Naive thymus-derived CD4-positive, alpha-beta T cell (primary cell): ENCODE measurements around the gene TRA2A. TPM values are rescaled to one million over a fixed set of nuclear protein-coding genes. Genes with fewer than 3 reads are reported as not detected.
"Not testable (repeated sequence)": the region's sequence is repeated elsewhere in the genome, so short reads cannot be mapped to it uniquely, and the experiment has no call there.

Experiments used
- ATAC-seq: fragments of 150-1000 bp; cut with Tn5 transposase; 2 replicates; pipeline ENCODE4 v1.10.0; 2021; ENCODE audit warnings: mild to moderate bottlenecking, moderate library complexity
- CTCF ChIA-PET: fragments of 350-600 bp; sonication (Branson Sonifier 250); formaldehyde crosslinking; loops from one replicate; lab custom pipeline; 2021; ENCODE audit warnings: antibody characterized with exemption; lab: Charles Lee
- POLR2A ChIA-PET: fragments of 350-600 bp; sonication (Branson Sonifier 250); formaldehyde crosslinking; loops from one replicate; lab custom pipeline; 2021; ENCODE audit warnings: antibody characterized with exemption, inconsistent platforms; lab: Charles Lee
- DNase-seq, 9 donors: peaks; one replicate each; pipeline versions ENCODE4 v3.0.0 to v3.0.0-alpha.2; 2020 to 2022; ENCODE audit warnings: mixed read lengths in 1 of 9
- H3K27ac ChIP-seq: one replicate; pipeline ENCODE4 v1.7.0; 2013; ENCODE audit warnings: mild to moderate bottlenecking, low read depth, low read length, moderate library complexity
- H3K27me3 ChIP-seq, 2 donors: one replicate each; pipeline ENCODE4 v1.7.0; 2013; ENCODE audit warnings: low read length in 2 of 2, mild to moderate bottlenecking in 2 of 2, moderate library complexity in 2 of 2; ENCODE audit not compliant: control insufficient read depth in 2 of 2, insufficient read depth in 2 of 2
- H3K36me3 ChIP-seq, 3 experiments: 1 replicate in 2 of 3; 2 replicates in 1 of 3; pipeline ENCODE4 v1.7.0; 2013; ENCODE audit warnings: low read length in 3 of 3, mild to moderate bottlenecking in 3 of 3, moderate library complexity in 1 of 3; ENCODE audit not compliant: insufficient read depth in 3 of 3, control insufficient read depth in 2 of 3
- H3K4me1 ChIP-seq, 2 donors: one replicate each; pipeline ENCODE4 v1.7.0; 2013; ENCODE audit warnings: low read length in 2 of 2, mild to moderate bottlenecking in 2 of 2, moderate library complexity in 1 of 2; ENCODE audit not compliant: control insufficient read depth in 2 of 2, insufficient read depth in 2 of 2
- H3K4me3 ChIP-seq: 2 replicates; pipeline ENCODE4 v1.7.0; 2013; ENCODE audit warnings: mild to moderate bottlenecking, low read length
- H3K9me3 ChIP-seq, 3 experiments: 1 replicate in 2 of 3; 2 replicates in 1 of 3; pipeline ENCODE4 v1.7.0; 2013; ENCODE audit warnings: low read length in 3 of 3; ENCODE audit not compliant: control insufficient read depth in 2 of 3
- H3K27ac Mint-ChIP-seq, 9 donors: one replicate each; pipeline ENCODE4 v1.8.0; 2020 to 2022; ENCODE audit warnings: mixed read lengths in 9 of 9, mild to moderate bottlenecking in 8 of 9, moderate library complexity in 5 of 9, inconsistent platforms in 2 of 9
- H3K27me3 Mint-ChIP-seq, 5 donors: one replicate each; pipeline ENCODE4 v1.8.0; 2021 to 2022; ENCODE audit warnings: mixed read lengths in 5 of 5, mild to moderate bottlenecking in 1 of 5
- H3K36me3 Mint-ChIP-seq, 5 donors: one replicate each; pipeline ENCODE4 v1.8.0; 2020 to 2022; ENCODE audit warnings: mixed read lengths in 5 of 5, mild to moderate bottlenecking in 3 of 5, inconsistent platforms in 1 of 5
- H3K4me1 Mint-ChIP-seq, 7 donors: one replicate each; pipeline ENCODE4 v1.8.0; 2020 to 2022; ENCODE audit warnings: mixed read lengths in 7 of 7, mild to moderate bottlenecking in 3 of 7, inconsistent platforms in 1 of 7
- H3K4me3 Mint-ChIP-seq, 10 donors: one replicate each; pipeline ENCODE4 v1.8.0; 2020 to 2022; ENCODE audit warnings: mild to moderate bottlenecking in 10 of 10, mixed read lengths in 10 of 10, moderate library complexity in 6 of 10, inconsistent platforms in 2 of 10
- H3K9me3 Mint-ChIP-seq, 11 donors: one replicate each; pipeline ENCODE4 v1.8.0; 2020 to 2022; ENCODE audit warnings: mixed read lengths in 11 of 11, mild to moderate bottlenecking in 4 of 11, inconsistent platforms in 1 of 11, moderate library complexity in 1 of 11
- intact Hi-C, 2 donors: fragments of 100-400 bp; cut with micrococcal nuclease; formaldehyde crosslinking; loops; one replicate each; pipeline ENCODE4 v1.15.1; 2023
- polyA plus RNA-seq, 2 donors: library from polyadenylated mRNA; unstranded; fragments of 300-500 nt; fragmentation: Illumina TruSeq; gene quantifications; one replicate each; pipeline ENCODE4 v1.2.3, GENCODE V29; 2021
- total RNA-seq, 6 experiments: library from RNA in 5 of 6; stranded (reverse) in 5 of 6; gene quantifications; 1 replicate in 5 of 6; 2 replicates in 1 of 6; pipeline ENCODE4 v1.2.3 and lab custom pipeline; 2021 to 2026

The TRA2A gene
- total and polyA plus RNA-seq, 7 experiments from 2014 or later, result 34.0 to 263 (median 155) TPM

DNA sequence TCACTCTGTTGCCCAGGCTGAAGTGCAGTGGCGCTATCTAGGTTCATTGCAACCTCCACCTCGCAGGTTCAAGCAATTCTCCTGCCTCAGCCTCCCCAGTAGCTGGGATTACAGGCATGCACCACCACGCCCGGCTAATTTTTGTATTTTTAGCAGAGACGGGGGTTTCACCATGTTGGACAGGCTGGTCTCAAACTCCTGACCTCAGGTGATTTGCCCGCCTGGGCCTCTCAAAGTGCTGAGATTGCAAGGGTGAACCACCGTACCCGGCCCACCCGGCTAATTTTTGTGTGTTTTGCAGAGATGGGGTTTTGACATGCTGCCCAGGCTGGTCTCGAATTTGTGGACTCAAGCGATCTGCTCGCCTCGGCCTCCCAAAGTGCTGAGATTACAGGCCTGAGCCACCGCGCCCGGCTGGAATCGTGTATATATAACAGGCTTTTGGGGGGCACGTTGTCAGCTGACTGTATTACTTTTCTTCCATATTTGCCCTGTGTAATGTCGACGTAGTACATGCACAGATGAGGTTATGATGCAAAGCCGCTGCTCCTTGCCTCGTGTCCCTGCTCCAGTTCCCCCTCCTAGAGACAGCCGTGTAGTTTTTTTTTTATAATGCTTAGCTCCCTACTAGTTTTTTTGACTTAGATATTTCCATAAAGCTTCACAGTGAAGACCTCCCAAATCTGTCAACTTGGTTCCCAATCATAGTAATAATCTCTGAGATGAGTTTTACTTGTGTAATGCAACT is 883 bp upstream of the TRA2A start:
- Histone ChIP-seq H3K4me3 (peak overlapping the region; percentile 80), H3K27ac (peak overlapping the region; percentile 93), H3K4me1 (peaks cover 23 to 25% of the 10 kb centered on the region in 2 donors), H3K9me3 (no peaks in the 10 kb centered on the region), H3K27me3 (no peaks in the 10 kb centered on the region), H3K36me3 (peaks cover 0 to 10% (median 0%) of the 10 kb centered on the region in 3 experiments)
- H3K4me3 Mint-ChIP-seq, result peak overlapping the region; percentile 89 to 100 (median 99)
- H3K27me3 Mint-ChIP-seq, result no peaks in the 10 kb centered on the region
- H3K9me3 Mint-ChIP-seq, result no peaks in the 10 kb centered on the region
- peaks cover 0 to 9% (median 3%) of the 10 kb centered on the region in 5 donors for H3K36me3 Mint-ChIP-seq
- H3K27ac Mint-ChIP-seq, result peak overlapping the region; percentile 98 to 100 (median 100)
- H3K4me1 Mint-ChIP-seq, result peaks cover 24 to 43% (median 38%) of the 10 kb centered on the region in 7 donors
- DNase-seq, result no peak
- POLR2A ChIA-PET, result interaction anchor here (0.6 to 4.9 kb wide), 6 partner anchors 7 to 1041 kb away, joined by 3 to 52 read pairs (median 5); no protein-coding TSS in a partner anchor
- intact Hi-C loops, result loop anchor here (1.0 to 10.0 kb wide), 16 partner anchors 15 to 1642 kb away; partner anchors contain the start of genes CCDC126 (in 2 of the 2), CYCS (in 1 of the 2), HYCC1 (in 1 of the 2) and MALSU1 (in 1 of the 2)
- no peak for ATAC-seq
- CTCF ChIA-PET, result interaction anchor here (1.0 to 4.0 kb wide), 2 partner anchors 13 to 235 kb away, joined by 3 to 17 read pairs; no protein-coding TSS in a partner anchor

DNA sequence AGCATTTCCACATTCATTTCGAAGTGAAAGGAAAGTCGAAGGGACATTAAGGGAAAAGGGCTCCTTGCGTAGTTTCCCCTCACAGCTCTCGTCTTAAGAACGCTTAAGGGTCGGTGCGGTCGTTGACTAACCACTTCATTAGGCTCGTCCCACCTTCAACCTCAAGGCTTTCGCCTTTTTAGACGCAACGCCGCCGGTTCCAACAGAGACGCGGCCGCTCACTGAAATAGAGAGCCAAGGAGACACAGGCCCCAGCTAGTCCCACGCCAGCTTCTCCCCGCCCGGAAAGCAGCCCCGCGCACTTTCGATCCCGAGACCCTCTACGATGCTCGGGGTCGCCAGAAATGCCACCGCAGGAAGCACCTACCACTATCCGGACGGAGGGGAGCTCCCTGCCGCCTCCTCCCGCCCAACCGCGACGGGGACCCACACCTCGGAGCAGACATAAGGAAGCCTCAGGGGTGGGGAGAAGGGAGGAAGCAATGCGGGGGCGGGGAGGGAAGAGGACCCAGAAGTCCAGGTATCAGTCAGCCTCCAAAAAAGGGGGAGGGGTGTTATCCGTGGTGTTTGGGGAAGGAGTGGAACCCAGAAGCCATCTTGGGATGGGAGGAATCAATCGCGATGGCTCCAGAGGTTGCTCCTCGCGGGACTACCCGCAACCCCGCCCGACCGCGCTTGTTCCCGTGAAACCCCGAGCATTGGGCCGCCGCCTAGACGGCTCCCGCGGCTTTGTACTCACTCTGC is 559 bp downstream of the TRA2A start:
- Histone ChIP-seq H3K36me3 (peaks cover 0 to 10% (median 0%) of the 10 kb centered on the region in 3 experiments), H3K9me3 (no peaks in the 10 kb centered on the region), H3K4me1 (peaks cover 30 to 38% of the 10 kb centered on the region in 2 donors), H3K27ac (peak overlapping the region; percentile 93), H3K4me3 (peak overlapping the region; percentile 80), H3K27me3 (no peaks in the 10 kb centered on the region)
- DNase-seq, result peak in 5 of 9 donors; percentile 34 to 70 (median 48)
- Mint-ChIP-seq H3K4me1 (peaks cover 30 to 58% (median 53%) of the 10 kb centered on the region in 7 donors), H3K27me3 (no peaks in the 10 kb centered on the region), H3K9me3 (no peaks in the 10 kb centered on the region), H3K4me3 (peak overlapping the region; percentile 89 to 100 (median 99)), H3K27ac (peak overlapping the region; percentile 98 to 100 (median 100)), H3K36me3 (peaks cover 0 to 9% (median 3%) of the 10 kb centered on the region in 5 donors)
- ChIA-PET POLR2A (interaction anchor here (0.6 to 4.9 kb wide), 11 partner anchors 9 to 1072 kb away, joined by 3 to 52 read pairs (median 4); partner anchors contain the start of gene MALSU1), CTCF (interaction anchor here (0.8 to 1.5 kb wide), 3 partner anchors 9 to 49 kb away, joined by 3 to 10 read pairs (median 4); no protein-coding TSS in a partner anchor)
- intact Hi-C loops, result loop anchor here (1.0 to 10.0 kb wide), 18 partner anchors 8 to 1644 kb away; partner anchors contain the start of genes KLHL7 (in 2 of the 2), CCDC126 (in 1 of the 2), CYCS (in 1 of the 2) and FAM221A (in 1 of the 2)
- ATAC-seq, result peak; percentile 39

DNA sequence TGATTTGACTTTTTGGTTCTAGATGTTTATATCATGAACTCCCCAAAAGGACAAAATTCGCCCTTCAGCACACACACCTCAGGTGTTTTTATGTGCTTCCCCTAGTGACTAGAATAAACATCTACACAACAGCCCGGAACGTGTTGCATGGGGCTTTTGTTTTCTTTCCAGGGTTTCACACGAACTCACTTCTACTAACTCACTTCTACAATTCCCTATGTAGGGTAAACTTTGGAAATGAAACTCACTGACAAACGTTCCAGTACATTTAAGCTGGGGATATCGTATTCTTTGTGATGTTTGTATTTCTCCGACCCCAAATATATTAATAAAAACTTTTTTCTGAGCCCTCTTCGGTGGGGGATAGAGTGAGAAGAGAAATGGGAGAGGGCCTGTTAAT is 1.4 kb downstream of the TRA2A start:
- Mint-ChIP-seq H3K27me3 (no peaks in the 10 kb centered on the region), H3K9me3 (no peaks in the 10 kb centered on the region), H3K4me1 (peaks cover 34 to 66% (median 59%) of the 10 kb centered on the region in 7 donors), H3K4me3 (peak overlapping the region; percentile 89 to 100 (median 99)), H3K36me3 (peaks cover 0 to 9% (median 3%) of the 10 kb centered on the region in 5 donors), H3K27ac (peak overlapping the region; percentile 98 to 100 (median 100))
- peak overlapping the region; percentile 93 for H3K27ac ChIP-seq
- peak in 7 of 9 donors; percentile 34 to 74 (median 58) for DNase-seq
- H3K4me1 ChIP-seq, result peaks cover 30 to 45% of the 10 kb centered on the region in 2 donors
- H3K27me3 ChIP-seq, result no peaks in the 10 kb centered on the region
- H3K4me3 ChIP-seq, result peak overlapping the region; percentile 80
- H3K36me3 ChIP-seq, result peaks cover 0 to 10% (median 0%) of the 10 kb centered on the region in 3 experiments
- peak; percentile 52 for ATAC-seq
- intact Hi-C loops, result loop anchor here (1.0 to 10.0 kb wide), 17 partner anchors 8 to 1644 kb away; partner anchors contain the start of genes CCDC126 (in 1 of the 2), FAM221A (in 1 of the 2), HYCC1 (in 1 of the 2) and MALSU1 (in 1 of the 2)
- POLR2A ChIA-PET, result interaction anchor here (0.6 to 4.9 kb wide), 9 partner anchors 10 to 426 kb away, joined by 3 to 52 read pairs (median 4); partner anchors contain the start of gene MALSU1
- H3K9me3 ChIP-seq, result no peaks in the 10 kb centered on the region
- CTCF ChIA-PET, result interaction anchor here (0.8 to 1.5 kb wide), 3 partner anchors 9 to 48 kb away, joined by 3 to 10 read pairs (median 4); no protein-coding TSS in a partner anchor

DNA sequence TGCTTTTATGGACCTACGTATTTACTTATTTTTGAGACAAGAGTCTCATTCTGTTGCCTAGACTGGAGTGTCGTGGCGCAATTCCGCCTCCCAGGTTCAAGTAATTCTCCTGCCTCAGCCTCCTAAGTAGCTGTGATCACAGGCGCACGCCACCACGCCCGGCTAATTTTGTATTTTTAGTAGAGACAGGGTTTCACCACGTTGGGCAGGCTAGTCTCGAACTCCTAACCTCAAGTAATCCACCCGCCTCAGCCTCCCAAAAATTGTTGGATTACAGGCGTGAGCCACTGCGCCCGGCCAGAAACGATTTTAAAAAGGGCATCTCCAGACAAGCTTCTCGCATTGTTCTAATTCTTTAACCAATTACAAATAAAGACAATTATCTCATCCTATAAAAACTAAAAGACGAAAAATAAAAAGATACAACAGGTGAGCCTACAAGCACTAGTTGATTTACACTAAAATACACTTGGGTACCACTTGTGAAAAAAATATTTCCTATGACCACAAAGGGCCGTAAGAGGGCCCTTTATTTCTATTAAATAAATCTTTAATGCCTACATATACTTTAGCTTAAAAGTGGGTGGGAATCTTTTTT is 2.4 kb downstream of the TRA2A start:
- no peak for ATAC-seq
- peak overlapping the region; percentile 62 to 100 (median 96) for H3K4me3 Mint-ChIP-seq
- Histone ChIP-seq H3K4me3 (peak overlapping the region; percentile 80), H3K36me3 (peaks cover 0 to 10% (median 0%) of the 10 kb centered on the region in 3 experiments), H3K27ac (peak overlapping the region; percentile 93), H3K27me3 (no peaks in the 10 kb centered on the region), H3K4me1 (peaks cover 36 to 55% of the 10 kb centered on the region in 2 donors), H3K9me3 (no peaks in the 10 kb centered on the region)
- H3K9me3 Mint-ChIP-seq, result no peaks in the 10 kb centered on the region
- no peaks in the 10 kb centered on the region for H3K27me3 Mint-ChIP-seq
- CTCF ChIA-PET, result interaction anchor here (0.6 to 1.7 kb wide), 2 partner anchors 17 to 72 kb away, joined by 3 to 4 read pairs; no protein-coding TSS in a partner anchor
- DNase-seq, result no peak
- H3K4me1 Mint-ChIP-seq, result peaks cover 43 to 76% (median 70%) of the 10 kb centered on the region in 7 donors
- H3K36me3 Mint-ChIP-seq, result peaks cover 0 to 9% (median 3%) of the 10 kb centered on the region in 5 donors
- intact Hi-C loops, result loop anchor here in 1 of 2 donors (2.0 kb wide), 1 partner anchor 15 kb away; no protein-coding TSS in a partner anchor
- POLR2A ChIA-PET, result interaction anchor here (0.6 to 4.9 kb wide), 3 partner anchors 9 to 42 kb away, joined by 4 to 52 read pairs (median 4); no protein-coding TSS in a partner anchor
- peak overlapping the region; percentile 22 to 100 (median 81) for H3K27ac Mint-ChIP-seq

DNA sequence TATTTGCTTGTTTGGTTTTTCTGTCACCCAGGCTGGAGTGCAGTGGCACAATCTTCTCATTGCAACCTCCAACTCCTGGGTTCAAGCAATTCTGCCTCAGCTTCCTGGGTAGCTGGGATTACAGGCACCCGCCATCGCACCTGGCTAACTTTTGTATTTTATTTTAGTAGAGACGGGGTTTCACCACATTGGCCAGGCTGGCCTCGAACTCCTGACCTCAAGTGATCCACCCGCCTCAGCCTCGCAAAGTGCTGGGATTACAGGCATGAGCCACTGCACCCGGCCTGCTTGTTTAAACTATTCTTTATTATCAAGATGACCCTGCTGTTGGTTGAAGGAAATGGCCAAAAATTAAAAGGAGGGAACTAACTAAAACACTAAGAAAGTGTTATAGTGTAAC is 6.2 kb downstream of the TRA2A start:
- peaks cover 59 to 96% (median 83%) of the 10 kb centered on the region in 7 donors for H3K4me1 Mint-ChIP-seq
- H3K9me3 Mint-ChIP-seq, ATAC-seq, H3K27ac ChIP-seq, POLR2A ChIA-PET, H3K9me3 ChIP-seq, H3K4me3 ChIP-seq, H3K27me3 Mint-ChIP-seq, H3K27me3 ChIP-seq, DNase-seq: not testable (repeated sequence)
- peaks cover 0 to 19% (median 12%) of the 10 kb centered on the region in 5 donors for H3K36me3 Mint-ChIP-seq
- Histone ChIP-seq H3K36me3 (peaks cover 8 to 13% (median 11%) of the 10 kb centered on the region in 3 experiments), H3K4me1 (peaks cover 30 to 71% of the 10 kb centered on the region in 2 donors)
- H3K27ac Mint-ChIP-seq, result peak overlapping the region in 6 of 9 donors; percentile 14 to 91 (median 71)
- CTCF ChIA-PET, result interaction anchor here (2.3 kb wide), 1 partner anchor 14 kb away, joined by 8 read pairs; no protein-coding TSS in a partner anchor
- intact Hi-C loops, result loop anchor here in 1 of 2 donors (2.0 kb wide), 1 partner anchor 15 kb away; no protein-coding TSS in a partner anchor
- H3K4me3 Mint-ChIP-seq, result peak overlapping the region in 9 of 10 donors; percentile 23 to 74 (median 63)
